Stimulated activated CD8-positive, alpha-beta memory T cell treated with anti-CD3 and anti-CD28 coated beads, Interleukin-4, amount 100 ng/mL, for 4 hours (primary cell): ENCODE measurements around the gene DHX9.
"Not testable (repeated sequence)": the region's sequence is repeated elsewhere in the genome, so short reads cannot be mapped to it uniquely, and the experiment has no call there.

Experiments used
- DNase-seq, 2 donors: peaks; one replicate each; pipeline ENCODE4 v3.0.0-alpha.2; 2020; ENCODE audit warnings: low read depth in 2 of 2, low spot score in 1 of 2

The DHX9 gene

GRCh38 chr1:182888736-182889531 lies 49.8 kb downstream of the DHX9 start:
- no peak for DNase-seq

GRCh38 chr1:182889997-182890396 lies 50.9 kb downstream of the DHX9 start:
- DNase-seq = peak in 1 of 2 donors; percentile 4

DNA sequence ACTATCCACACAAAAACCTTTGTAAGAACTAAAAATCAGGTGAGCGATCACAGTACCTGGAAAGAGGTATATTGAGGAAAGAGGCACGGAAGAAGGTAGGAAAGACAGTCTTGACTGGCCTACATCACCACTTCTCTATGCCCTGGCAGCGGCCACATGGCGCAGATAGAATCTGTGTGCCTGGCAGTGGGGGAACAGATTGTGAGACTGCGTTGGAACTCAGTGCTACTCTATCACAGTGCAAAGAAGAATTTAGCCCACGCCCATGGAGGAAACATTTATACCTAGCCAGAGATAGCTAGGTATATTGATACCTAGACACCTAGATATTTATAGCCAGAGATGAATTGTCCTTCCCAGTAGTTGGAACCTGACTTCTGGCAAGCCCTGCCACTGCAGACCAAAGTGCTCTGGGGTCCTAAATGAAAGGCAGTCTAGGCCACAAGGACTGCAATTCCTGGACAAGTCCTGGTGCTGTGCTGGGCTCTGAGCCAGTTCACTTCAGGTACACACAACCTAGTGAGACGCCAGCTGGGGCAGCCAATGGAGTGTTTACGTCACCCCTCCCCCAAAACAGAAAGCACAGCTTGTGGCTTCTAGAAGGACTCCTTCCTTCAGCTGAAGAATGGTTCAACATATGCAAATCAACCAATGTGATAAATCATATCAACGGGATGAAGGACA lies 51.9 kb downstream of the DHX9 start:
- DNase-seq = no peak

DNA sequence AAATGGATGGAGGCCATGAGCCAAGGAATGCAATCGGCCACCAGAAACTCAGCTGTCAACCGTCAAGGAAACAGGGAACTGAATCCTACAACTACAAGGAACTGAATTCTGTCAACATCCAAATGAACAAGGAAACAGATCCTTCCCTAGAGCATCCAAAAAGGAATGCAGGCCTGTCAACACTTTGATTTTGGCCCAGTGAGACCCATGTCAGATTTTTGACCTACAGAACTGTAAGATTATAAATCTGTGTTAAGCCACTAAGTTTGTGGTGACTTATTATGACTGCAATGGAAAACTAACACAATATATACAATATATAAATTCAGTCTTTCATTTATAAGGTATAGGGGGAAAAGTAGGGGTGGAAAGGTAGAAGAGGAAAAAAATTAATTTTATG lies 58.5 kb downstream of the DHX9 start:
- DNase-seq = no peak

- not testable (repeated sequence) for DNase-seq
Observed at GRCh38 chr1:182901946-182902345, 62.8 kb downstream of the DHX9 start.

DNA sequence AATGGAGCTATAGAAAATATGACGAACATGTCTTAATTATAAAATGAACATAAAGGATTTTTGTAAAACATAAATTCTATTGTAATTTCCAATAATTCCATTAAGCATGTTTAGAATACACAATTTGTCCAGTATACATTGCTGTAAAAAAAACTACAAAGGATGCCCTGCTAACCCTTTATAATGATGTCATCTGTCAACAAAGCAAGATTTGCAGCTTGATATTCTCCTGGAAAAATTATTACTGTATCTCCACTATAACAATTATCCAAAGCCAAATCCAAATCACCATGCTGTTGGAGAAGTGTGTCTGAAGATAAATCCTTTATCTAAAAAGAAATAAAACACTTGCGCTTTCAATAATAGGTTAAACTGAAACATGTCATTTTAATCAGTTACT lies 66.2 kb downstream of the DHX9 start:
- DNase-seq = no peak

DNA sequence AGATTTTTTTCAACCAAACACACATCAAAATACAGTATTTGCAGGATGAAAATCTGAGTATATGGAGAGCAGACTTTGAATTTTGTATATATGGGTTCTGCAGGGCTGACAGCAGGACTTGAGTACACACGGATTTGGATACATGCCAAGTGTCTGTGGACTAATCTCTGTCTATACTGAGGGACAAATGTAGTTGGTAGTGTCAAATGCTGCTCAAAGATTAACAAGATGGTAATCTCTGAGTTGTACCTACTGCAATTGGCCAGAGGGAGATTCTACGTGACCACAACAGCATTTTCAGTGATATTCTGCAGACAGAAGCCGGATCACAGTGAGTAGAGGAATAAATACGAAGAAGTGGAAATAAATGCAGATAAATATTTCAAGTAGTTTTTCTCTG lies 70.4 kb downstream of the DHX9 start:
- DNase-seq = no peak

GRCh38 chr1:182910143-182910542 lies 71.0 kb downstream of the DHX9 start:
- no peak for DNase-seq

DNA sequence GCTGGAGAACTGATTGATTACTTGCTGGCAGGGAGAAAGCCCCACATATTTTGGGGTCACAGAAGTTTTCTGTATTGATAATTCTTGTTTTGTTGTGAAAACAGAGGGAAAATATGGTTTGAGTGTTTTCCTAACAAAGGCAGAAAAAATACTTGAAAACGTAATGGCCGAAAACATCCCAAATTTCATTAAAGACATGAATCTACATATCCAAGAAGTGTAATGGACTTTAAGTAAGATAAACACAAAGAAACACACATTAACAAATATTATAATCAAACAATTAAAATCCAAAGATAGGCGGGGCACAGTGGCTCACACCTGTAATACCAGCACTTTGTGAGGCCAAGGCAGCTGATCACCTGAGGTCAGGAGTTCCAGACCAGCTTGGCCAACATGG lies 74.3 kb downstream of the DHX9 start:
- no peak for DNase-seq

GRCh38 chr1:182917378-182917777 lies 78.2 kb downstream of the DHX9 start:
- no peak for DNase-seq

DNA sequence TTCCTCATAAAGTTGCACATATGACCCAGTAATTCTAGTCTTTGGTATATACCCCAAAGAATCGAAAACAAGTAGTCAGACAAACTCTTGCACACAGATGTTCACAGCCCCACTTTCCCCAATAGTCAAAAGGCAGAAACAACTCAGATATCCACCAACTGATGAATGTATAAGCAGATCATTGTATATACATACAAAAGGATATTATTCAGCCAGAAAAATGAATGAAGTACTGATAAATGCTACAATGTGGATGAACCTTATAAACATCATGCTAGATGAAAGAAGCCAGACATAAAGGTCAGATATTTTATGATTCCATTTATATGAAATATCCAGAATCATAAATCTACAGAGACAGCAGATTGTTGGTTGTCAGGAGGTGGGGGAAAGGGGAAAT lies 86.5 kb downstream of the DHX9 start:
- no peak for DNase-seq

- DNase-seq = no peak
Observed at GRCh38 chr1:182927693-182928433, 88.7 kb downstream of the DHX9 start.

DNA sequence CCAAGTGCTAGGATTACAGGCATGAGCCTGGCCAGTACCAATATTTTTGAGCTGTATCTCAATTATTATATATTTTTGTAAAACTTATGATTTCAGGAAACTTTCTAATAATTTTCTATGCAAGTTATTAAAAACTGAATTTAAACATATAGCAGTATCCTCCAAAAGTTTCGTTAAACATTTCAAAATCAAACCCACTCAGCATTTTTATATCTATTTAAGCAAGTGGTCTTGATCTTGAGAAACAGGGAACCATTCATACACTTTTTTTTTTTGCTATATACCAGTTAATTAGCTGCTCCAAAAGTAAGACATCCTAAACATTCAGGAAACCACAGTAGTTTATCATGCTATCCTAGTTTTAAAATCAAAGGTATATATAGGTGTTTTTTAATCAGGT lies 91.8 kb downstream of the DHX9 start:
- DNase-seq = no peak

DNA sequence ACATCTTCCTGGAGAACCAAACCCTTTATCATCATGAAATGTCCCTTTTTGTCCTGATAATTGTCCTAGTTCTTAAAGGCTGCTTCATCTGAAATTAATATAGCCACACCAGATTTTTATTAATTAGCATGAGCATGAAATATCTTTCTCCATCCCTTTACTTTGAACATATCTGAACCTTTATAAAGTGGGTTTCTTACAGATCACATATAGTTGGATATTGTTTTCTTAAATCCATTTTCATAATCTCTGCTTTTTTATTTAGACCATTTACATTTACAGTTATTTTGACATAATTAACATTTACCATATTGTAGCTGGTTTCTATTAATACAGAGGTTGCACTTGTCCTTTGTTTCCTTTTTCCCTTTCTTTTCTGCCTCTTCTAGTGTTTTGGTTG lies 96.6 kb downstream of the DHX9 start:
- no peak for DNase-seq
